HG03439 (cell line): ENCODE data around the gene CAVIN3.

ENCODE experiments used
- ATAC-seq: cut with Tn5 transposase; IDR thresholded peaks from one replicate; pipeline ENCODE4 v1.9.1; 2021; ENCODE audit warnings: mild to moderate bottlenecking, moderate library complexity; ENCODE audit not compliant: unreplicated experiment

Gene CAVIN3

GRCh38 chr11:6271598-6271997 lies 48.7 kb downstream of the CAVIN3 start:
- no peak for ATAC-seq

- ATAC-seq, result no peak
Measured at GRCh38 chr11:6270584-6271246, 49.6 kb downstream of the CAVIN3 start.

GRCh38 chr11:6269994-6270393 lies 50.3 kb downstream of the CAVIN3 start:
- no peak for ATAC-seq
